Immature natural killer cell (primary cell): Measurements from ENCODE around the gene EVL. TPM values are rescaled to one million over a fixed set of nuclear protein-coding genes. Genes with fewer than 3 reads are reported as not detected.
"Not testable (repeated sequence)": the region's sequence is repeated elsewhere in the genome, so short reads cannot be mapped to it uniquely, and the experiment has no call there.

Experiments
- DNase-seq, 3 donors: peaks; one replicate each; pipeline ENCODE4 v3.0.0; 2022; ENCODE audit warnings: mixed read lengths in 1 of 3
- H3K27ac Mint-ChIP-seq, 6 donors: one replicate each; pipeline ENCODE4 v1.8.0; 2020; ENCODE audit warnings: mixed read lengths in 6 of 6, mild to moderate bottlenecking in 5 of 6, inconsistent platforms in 4 of 6, moderate library complexity in 3 of 6
- H3K27me3 Mint-ChIP-seq, 3 donors: one replicate each; pipeline ENCODE4 v1.8.0; 2020 to 2021; ENCODE audit warnings: low read depth in 3 of 3, mild to moderate bottlenecking in 3 of 3, mixed read lengths in 3 of 3, moderate library complexity in 3 of 3, inconsistent platforms in 1 of 3
- H3K36me3 Mint-ChIP-seq, 3 donors: one replicate each; pipeline ENCODE4 v1.8.0; 2020; ENCODE audit warnings: mixed read lengths in 3 of 3, inconsistent platforms in 2 of 3, mild to moderate bottlenecking in 2 of 3
- H3K4me1 Mint-ChIP-seq, 2 donors: one replicate each; pipeline ENCODE4 v1.8.0; 2020; ENCODE audit warnings: inconsistent platforms in 2 of 2, mild to moderate bottlenecking in 2 of 2, mixed read lengths in 2 of 2, moderate library complexity in 1 of 2
- H3K4me3 Mint-ChIP-seq, 5 donors: one replicate each; pipeline ENCODE4 v1.8.0; 2020; ENCODE audit warnings: mild to moderate bottlenecking in 5 of 5, mixed read lengths in 5 of 5, inconsistent platforms in 3 of 5, moderate library complexity in 3 of 5
- H3K9me3 Mint-ChIP-seq, 6 donors: one replicate each; pipeline ENCODE4 v1.8.0; 2020; ENCODE audit warnings: mild to moderate bottlenecking in 6 of 6, mixed read lengths in 6 of 6, inconsistent platforms in 4 of 6, moderate library complexity in 3 of 6
- polyA plus RNA-seq, 3 donors: library from polyadenylated mRNA; unstranded; fragments of 300-500 nt; fragmentation: Illumina TruSeq; gene quantifications; one replicate each; pipeline ENCODE4 v1.2.3, GENCODE V29; 2021

Gene EVL
- polyA plus RNA-seq, 3 donors from 2014 or later = 56.8 to 135 (median 76.3) TPM

GRCh38 chr14:100148837-100149731 is 83.9 kb downstream of the EVL start:
- Mint-ChIP-seq H3K36me3 (no peaks in the 10 kb centered on the region), H3K27me3 (peaks cover 9 to 38% (median 33%) of the 10 kb centered on the region in 3 donors), H3K9me3 (peaks cover 0 to 3% (median 0%) of the 10 kb centered on the region in 6 donors), H3K27ac (peak overlapping the region in 3 of 6 donors; percentile 36 to 65 (median 37)), H3K4me1 (peaks cover 22 to 23% of the 10 kb centered on the region in 2 donors), H3K4me3 (peak overlapping the region in 1 of 5 donors; percentile 24)
- DNase-seq = no peak

DNA sequence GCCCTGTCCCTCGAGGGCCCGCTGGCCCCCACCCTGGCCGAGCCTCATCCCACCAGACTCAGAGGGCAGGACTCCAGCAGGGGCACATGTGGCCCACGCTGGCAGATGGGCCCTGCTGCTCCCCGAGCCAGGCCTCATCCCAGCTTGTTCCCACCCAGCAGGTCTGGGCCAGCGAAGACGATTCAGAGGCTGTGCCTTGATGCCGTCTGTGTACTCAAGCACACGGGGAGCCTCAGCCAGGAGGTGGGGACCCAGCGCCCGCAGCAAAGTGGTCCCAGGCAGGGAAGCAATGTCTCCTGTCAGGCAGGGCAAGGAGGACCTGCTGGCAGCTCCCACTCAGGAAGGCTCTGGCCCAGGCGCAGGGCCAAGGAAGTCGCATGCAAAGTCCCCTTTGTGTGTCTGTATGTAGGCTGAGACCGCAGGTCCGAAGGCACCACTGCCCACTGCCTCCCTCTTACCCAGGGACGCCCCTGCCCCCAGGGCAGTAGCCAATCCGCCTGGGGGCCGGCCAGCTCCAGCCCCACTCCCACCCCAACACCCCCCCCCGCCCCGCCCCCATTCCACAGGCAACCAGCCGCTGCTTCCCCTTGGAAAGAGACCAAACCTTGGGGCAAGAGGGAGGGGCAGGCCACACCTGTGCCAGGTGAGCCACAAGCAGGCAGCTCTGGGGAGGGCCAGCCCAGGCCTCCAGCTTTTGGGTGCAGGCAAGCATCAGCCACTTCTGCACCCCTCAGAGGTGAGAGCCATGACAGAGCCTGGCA is 84.8 kb downstream of the EVL start:
- peaks cover 1 to 6% (median 3%) of the 10 kb centered on the region in 6 donors for H3K9me3 Mint-ChIP-seq
- peaks cover 9 to 41% (median 32%) of the 10 kb centered on the region in 3 donors for H3K27me3 Mint-ChIP-seq
- H3K27ac Mint-ChIP-seq = no peak overlapping the region
- peaks cover 22 to 23% of the 10 kb centered on the region in 2 donors for H3K4me1 Mint-ChIP-seq
- H3K4me3 Mint-ChIP-seq = no peak overlapping the region
- H3K36me3 Mint-ChIP-seq = peaks cover 0 to 1% (median 0%) of the 10 kb centered on the region in 3 donors
- DNase-seq = no peak

DNA sequence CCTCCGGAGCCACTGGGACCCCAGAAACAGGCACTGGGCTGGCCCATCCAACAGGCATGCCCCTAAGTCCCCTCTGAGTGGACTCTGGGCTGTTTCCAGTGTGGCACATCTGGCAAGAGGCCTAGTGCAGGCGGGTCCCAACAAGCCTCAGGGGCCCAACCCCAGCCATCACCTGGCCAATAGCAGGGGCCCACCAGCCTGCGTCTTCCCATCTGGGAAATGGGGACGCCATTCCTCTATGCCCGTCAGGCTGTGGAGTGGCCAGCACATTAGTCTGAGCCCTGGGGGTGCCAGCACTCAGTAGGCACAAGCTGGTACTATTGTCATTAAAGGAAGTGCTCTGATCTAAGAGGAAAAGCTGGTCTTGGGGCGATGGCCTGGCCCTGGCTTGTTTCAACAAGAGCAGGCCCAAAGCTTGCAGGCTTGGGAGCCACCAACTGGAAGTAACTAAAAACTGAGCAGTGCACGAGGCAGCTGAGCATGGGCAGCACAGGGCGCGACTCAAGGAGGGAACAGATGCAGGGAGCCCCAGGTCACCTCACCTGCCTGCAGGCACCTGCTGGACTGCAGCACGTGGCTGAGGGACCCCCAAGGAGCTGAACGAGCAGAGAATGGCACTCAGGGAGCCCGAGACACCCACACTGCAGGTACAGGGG is 85.8 kb downstream of the EVL start:
- peaks cover 0 to 3% (median 0%) of the 10 kb centered on the region in 3 donors for H3K36me3 Mint-ChIP-seq
- H3K9me3 Mint-ChIP-seq = peaks cover 3 to 8% (median 5%) of the 10 kb centered on the region in 6 donors
- no peak for DNase-seq
- peaks cover 21 to 22% of the 10 kb centered on the region in 2 donors for H3K4me1 Mint-ChIP-seq
- H3K4me3 Mint-ChIP-seq = no peak overlapping the region
- peaks cover 7 to 42% (median 34%) of the 10 kb centered on the region in 3 donors for H3K27me3 Mint-ChIP-seq
- no peak overlapping the region for H3K27ac Mint-ChIP-seq

GRCh38 chr14:100152091-100152490 is 86.9 kb downstream of the EVL start:
- DNase-seq = no peak
- Mint-ChIP-seq H3K27me3 (peaks cover 9 to 35% (median 30%) of the 10 kb centered on the region in 3 donors), H3K9me3 (peaks cover 3 to 8% (median 5%) of the 10 kb centered on the region in 6 donors), H3K4me3 (no peak overlapping the region), H3K36me3 (peaks cover 0 to 3% (median 0%) of the 10 kb centered on the region in 3 donors), H3K27ac (no peak overlapping the region), H3K4me1 (peaks cover 15 to 18% of the 10 kb centered on the region in 2 donors)

DNA sequence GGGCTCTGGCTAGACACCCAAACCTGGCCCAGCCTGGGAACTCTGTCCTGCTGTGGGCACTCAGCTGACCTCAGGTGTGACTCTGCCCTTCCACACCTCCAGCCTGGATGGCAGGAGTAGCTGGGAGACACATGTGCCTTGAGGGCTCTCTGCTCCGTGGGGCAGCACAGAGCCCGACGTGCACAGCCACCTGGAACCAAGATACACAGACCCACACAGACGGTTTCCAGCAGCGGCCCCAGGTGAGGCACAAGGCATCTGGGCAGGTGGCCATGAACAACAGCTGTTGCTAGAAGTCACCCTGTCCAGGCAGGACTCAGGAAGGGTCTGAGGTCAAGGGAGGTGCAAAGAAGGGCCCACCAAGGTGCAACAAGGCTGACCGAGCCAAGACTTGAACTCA is 88.3 kb downstream of the EVL start:
- Mint-ChIP-seq H3K4me3 (no peak overlapping the region), H3K27ac (no peak overlapping the region), H3K27me3 (peaks cover 6 to 27% (median 26%) of the 10 kb centered on the region in 3 donors), H3K9me3 (peaks cover 3 to 8% (median 5%) of the 10 kb centered on the region in 6 donors), H3K36me3 (peaks cover 0 to 3% (median 0%) of the 10 kb centered on the region in 3 donors), H3K4me1 (peaks cover 3 to 4% of the 10 kb centered on the region in 2 donors)
- no peak for DNase-seq

GRCh38 chr14:100155049-100155621 is 89.9 kb downstream of the EVL start:
- peaks cover 3% of the 10 kb centered on the region in 2 donors for H3K4me1 Mint-ChIP-seq
- peaks cover 3 to 8% (median 5%) of the 10 kb centered on the region in 6 donors for H3K9me3 Mint-ChIP-seq
- peaks cover 4 to 26% (median 23%) of the 10 kb centered on the region in 3 donors for H3K27me3 Mint-ChIP-seq
- H3K36me3 Mint-ChIP-seq = peaks cover 0 to 3% (median 0%) of the 10 kb centered on the region in 3 donors
- H3K27ac Mint-ChIP-seq = no peak overlapping the region
- no peak overlapping the region for H3K4me3 Mint-ChIP-seq
- no peak for DNase-seq

- peaks cover 3 to 8% (median 5%) of the 10 kb centered on the region in 6 donors for H3K9me3 Mint-ChIP-seq
- H3K4me1 Mint-ChIP-seq = peaks cover 4 to 5% of the 10 kb centered on the region in 2 donors
- DNase-seq = no peak
- H3K36me3 Mint-ChIP-seq = peaks cover 0 to 3% (median 0%) of the 10 kb centered on the region in 3 donors
- H3K4me3 Mint-ChIP-seq = no peak overlapping the region
- peaks cover 4 to 29% (median 24%) of the 10 kb centered on the region in 3 donors for H3K27me3 Mint-ChIP-seq
- no peak overlapping the region for H3K27ac Mint-ChIP-seq
Observed at GRCh38 chr14:100155756-100156616, 90.8 kb downstream of the EVL start.

GRCh38 chr14:100156776-100157175 is 91.6 kb downstream of the EVL start:
- Mint-ChIP-seq H3K36me3 (peaks cover 0 to 3% (median 0%) of the 10 kb centered on the region in 3 donors), H3K4me3 (no peak overlapping the region), H3K4me1 (peaks cover 4 to 5% of the 10 kb centered on the region in 2 donors), H3K27me3 (peaks cover 4 to 26% (median 21%) of the 10 kb centered on the region in 3 donors), H3K27ac (peak overlapping the region in 1 of 6 donors; percentile 30), H3K9me3 (peaks cover 3 to 8% (median 5%) of the 10 kb centered on the region in 6 donors)
- no peak for DNase-seq

DNA sequence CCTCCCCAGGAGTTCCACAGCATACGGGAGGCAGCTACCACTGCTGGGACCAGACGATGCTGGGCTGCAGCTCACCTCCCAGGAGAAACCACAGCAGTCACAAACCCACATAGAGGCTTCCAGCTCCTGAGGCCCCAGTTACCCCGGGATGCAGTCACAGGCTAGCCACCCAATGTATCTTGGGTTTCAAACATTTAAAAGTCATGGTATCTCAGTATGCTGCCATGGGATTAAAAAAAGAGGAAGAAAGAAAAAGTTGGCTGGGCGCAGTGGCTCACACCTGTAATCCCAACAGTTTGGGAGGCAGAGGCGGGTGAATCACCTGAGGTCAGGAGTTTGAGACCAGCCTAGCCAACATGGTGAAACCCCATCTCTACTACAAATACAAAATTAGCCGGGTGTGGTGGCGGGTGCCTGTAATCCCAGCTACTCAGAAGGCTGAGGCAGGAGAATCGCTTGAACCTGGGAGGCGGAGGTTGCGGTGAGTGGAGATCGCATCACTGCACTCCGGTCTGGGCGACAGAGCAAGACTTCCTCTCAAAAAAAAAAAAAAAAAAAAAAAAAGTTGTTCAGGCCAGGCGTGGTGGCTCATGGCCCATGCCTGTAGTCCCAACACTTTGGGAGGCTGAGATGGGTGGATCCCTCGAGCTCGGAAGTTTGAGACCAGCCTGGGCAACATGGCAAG is 92.5 kb downstream of the EVL start:
- Mint-ChIP-seq H3K27ac (peak overlapping the region in 1 of 6 donors; percentile 28), H3K4me3 (peak overlapping the region in 3 of 5 donors; percentile 49 to 60 (median 52)), H3K27me3 (peaks cover 4 to 21% (median 16%) of the 10 kb centered on the region in 3 donors)
- H3K4me1 Mint-ChIP-seq, H3K36me3 Mint-ChIP-seq, DNase-seq, H3K9me3 Mint-ChIP-seq: not testable (repeated sequence)

DNA sequence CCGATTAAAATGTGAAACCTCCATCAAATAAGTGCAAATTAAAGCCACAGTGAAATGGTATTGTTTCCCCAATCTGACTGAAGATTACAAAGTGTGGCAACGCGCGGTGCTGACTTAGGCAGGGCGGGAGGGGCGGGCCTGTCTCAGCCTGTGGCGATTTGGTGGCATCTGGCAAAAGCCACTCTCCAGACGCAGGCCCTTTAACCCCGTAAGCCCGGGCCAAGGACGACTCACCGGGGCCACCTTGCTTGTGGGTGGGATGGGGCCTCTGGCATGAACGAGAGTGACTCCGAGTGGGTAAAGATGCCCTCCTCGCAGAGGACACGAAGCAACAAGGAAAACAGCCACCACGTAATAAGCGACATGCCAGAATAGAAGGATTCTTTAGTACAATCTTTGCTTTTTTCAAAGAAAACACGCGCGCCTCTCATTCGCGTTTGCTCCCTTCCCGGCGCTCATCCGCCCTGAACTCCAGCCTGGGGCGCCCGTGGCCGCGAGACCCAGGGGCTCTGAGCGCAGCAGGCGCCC is 93.4 kb downstream of the EVL start:
- H3K27me3 Mint-ChIP-seq = peaks cover 4 to 19% (median 13%) of the 10 kb centered on the region in 3 donors
- peaks cover 3 to 8% (median 5%) of the 10 kb centered on the region in 6 donors for H3K9me3 Mint-ChIP-seq
- no peak for DNase-seq
- no peak overlapping the region for H3K27ac Mint-ChIP-seq
- H3K4me1 Mint-ChIP-seq = peaks cover 4 to 10% of the 10 kb centered on the region in 2 donors
- peaks cover 0 to 3% (median 0%) of the 10 kb centered on the region in 3 donors for H3K36me3 Mint-ChIP-seq
- peak overlapping the region in 4 of 5 donors; percentile 17 to 60 (median 31) for H3K4me3 Mint-ChIP-seq

GRCh38 chr14:100159094-100159864 is 94.1 kb downstream of the EVL start, which contains the start of gene DEGS2:
DEGS2 (minus strand) TSS chr14:100159645; CDS start chr14:100159587, 58 bp downstream.
- H3K36me3 Mint-ChIP-seq = peaks cover 0 to 3% (median 0%) of the 10 kb centered on the region in 3 donors
- peak within 1 kb of the TSS; percentile 45 to 71 (median 60) for H3K4me3 Mint-ChIP-seq
- H3K9me3 Mint-ChIP-seq = peaks cover 2 to 8% (median 4%) of the 10 kb centered on the region in 6 donors
- H3K27me3 Mint-ChIP-seq = peaks cover 4 to 19% (median 13%) of the 10 kb centered on the region in 3 donors
- no peak for DNase-seq
- H3K4me1 Mint-ChIP-seq = peaks cover 4 to 10% of the 10 kb centered on the region in 2 donors
- H3K27ac Mint-ChIP-seq = no peak within 1 kb of the TSS
